ENCODE data around the gene ORC6. TPM values are rescaled to one million over a fixed set of nuclear protein-coding genes. Genes with fewer than 3 reads are reported as not detected.

The ORC6 gene
- total RNA-seq, 1 experiment from 2014 or later, result 76.1 TPM

GRCh38 chr16:46719528-46719927 is 30.1 kb downstream of the ORC6 start (continued):
- TF ChIP-seq ZBTB43 (CRISPR knock-in tag; IDR thresholded peaks at IDR 0.05) (no peak), ATF1 (CRISPR knock-in tag; IDR thresholded peaks at IDR 0.05) (no peak), ZBTB21 (CRISPR knock-in tag; IDR thresholded peaks at IDR 0.05; ENCODE audit: borderline replicate concordance) (no peak), E2F1 (CRISPR knock-in tag; IDR thresholded peaks at IDR 0.05) (no peak), IRF1 (CRISPR knock-in tag; IDR thresholded peaks at IDR 0.05) (no peak), TEAD1 (CRISPR knock-in tag; IDR thresholded peaks at IDR 0.05) (no peak), E2F4 (CRISPR knock-in tag; IDR thresholded peaks at IDR 0.05; ENCODE audit: borderline replicate concordance, low read depth) (no peak)

- Mint-ChIP-seq H3K9me3 (peaks cover 23% of the 10 kb centered on the region), H3K4me1 (no peaks in the 10 kb centered on the region), H3K27me3 (ENCODE audit: low read depth) (no peaks in the 10 kb centered on the region; the same call in 1 of the 2 replicates), H3K36me3 (0 out of 2 replicates have a peak, but pooled peaks cover 2% of the 10 kb centered on the region), H3K4me3 (no peak overlapping the region), H3K27ac (no peak overlapping the region)
- TF ChIP-seq NFE2L1 (CRISPR knock-in tag; IDR thresholded peaks at IDR 0.05) (no peak), ATF3 (CRISPR knock-in tag; conservative IDR thresholded peaks at IDR 0.05) (no peak), ZNF512 (CRISPR knock-in tag; IDR thresholded peaks at IDR 0.05; ENCODE audit: borderline replicate concordance) (no peak), NR3C1 (CRISPR knock-in tag; conservative IDR thresholded peaks at IDR 0.05; ENCODE audit: low read depth) (no peak), ETV6 (CRISPR knock-in tag; IDR thresholded peaks at IDR 0.05) (no peak), E2F1 (CRISPR knock-in tag; IDR thresholded peaks at IDR 0.05) (no peak), TEAD1 (CRISPR knock-in tag; IDR thresholded peaks at IDR 0.05) (no peak), SOX15 (CRISPR knock-in tag; IDR thresholded peaks at IDR 0.05) (no peak), CREB1 (CRISPR knock-in tag; IDR thresholded peaks at IDR 0.05) (no peak), RORB (CRISPR knock-in tag; IDR thresholded peaks at IDR 0.05) (no peak), GABPB1 (CRISPR knock-in tag; IDR thresholded peaks at IDR 0.05) (no peak), ZNF396 (CRISPR knock-in tag; IDR thresholded peaks at IDR 0.05; ENCODE audit: borderline replicate concordance) (no peak), AFF4 (CRISPR knock-in tag; IDR thresholded peaks at IDR 0.05; ENCODE audit: borderline replicate concordance) (no peak), MYBL2 (CRISPR knock-in tag; IDR thresholded peaks at IDR 0.05) (no peak)
- ChIA-PET CTCF (no interaction called here), POLR2A (no interaction called here)
- DNase-seq (ENCODE audit: low spot score) (no peak), ATAC-seq (no peak)
Observed at GRCh38 chr16:46720619-46721018, 31.2 kb downstream of the ORC6 start.
